SKM-1 treated with dmso at 0.1 percent for 144 hours (cell line): ENCODE measurements around the gene PIK3R5.

Experiments
- DNase-seq: peaks from one replicate; lab custom pipeline; 2025; ENCODE audit not compliant: unreplicated experiment; lab: John Stamatoyannopoulos, UW

PIK3R5 gene

DNA sequence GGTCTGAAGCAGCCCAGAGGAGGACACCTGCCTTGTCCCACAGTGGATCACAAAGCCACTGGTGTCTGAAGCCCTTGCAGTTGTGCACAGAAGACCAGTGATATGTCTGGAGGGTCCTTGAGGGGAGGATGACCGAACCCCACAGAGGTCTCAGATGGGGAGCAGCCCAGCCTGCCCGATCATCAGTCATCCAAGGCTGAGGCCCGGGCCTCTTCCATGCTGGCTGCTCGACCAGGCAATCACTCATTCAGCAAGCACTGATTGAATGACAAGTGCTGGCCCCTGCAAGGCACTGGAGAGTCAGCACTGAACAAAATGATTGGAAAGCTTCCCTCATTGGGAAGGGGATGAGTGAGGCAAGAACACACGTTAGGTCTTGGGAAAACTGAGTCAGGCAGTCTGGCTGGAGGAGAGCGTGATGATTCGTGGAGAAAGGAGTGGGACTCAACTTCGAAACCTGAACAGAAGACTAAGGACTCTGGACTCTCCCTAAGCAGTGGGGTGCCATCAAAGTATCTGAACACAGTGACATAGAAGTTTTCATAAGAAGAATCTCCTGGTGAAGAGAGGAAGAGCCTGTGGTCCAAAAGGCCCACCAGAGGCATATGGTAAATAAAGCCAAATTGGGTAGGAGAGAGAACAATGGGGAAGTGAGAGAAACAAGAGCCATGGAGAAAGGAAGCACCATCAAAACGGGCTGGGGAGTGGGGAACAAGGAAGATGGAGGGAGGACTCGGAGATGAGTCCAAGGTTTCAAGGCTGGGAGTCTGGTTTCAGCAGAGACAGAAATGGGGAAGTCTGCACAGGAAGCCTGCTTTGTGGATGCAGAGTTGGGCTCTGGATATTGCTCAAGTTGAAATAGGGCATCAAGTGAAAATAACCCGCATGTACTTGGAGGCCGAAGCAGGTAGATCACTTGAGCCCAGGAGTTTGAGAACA is 10.2 kb downstream of the PIK3R5 start:
- peak; percentile 69 for DNase-seq

DNA sequence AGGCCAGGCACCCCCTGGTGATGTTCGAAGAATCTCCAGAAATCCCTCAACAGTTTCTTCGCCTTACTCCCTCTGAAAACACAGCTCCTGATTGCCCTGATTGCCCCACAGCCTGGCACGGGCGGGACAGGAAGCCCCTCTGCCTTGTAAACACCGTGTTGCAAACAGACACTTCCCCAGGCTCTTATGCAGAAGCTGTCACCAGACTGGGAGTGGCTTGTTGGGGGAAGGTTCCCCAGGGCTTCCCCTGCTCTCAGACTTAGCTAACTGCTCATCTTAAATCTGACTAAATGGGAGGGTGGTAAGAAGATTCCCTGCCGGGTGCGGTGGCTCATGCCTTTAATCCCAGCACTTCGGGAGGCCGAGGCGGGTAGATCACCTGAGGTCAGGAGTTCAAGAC is 11.2 kb downstream of the PIK3R5 start:
- DNase-seq, result peak; percentile 66

DNA sequence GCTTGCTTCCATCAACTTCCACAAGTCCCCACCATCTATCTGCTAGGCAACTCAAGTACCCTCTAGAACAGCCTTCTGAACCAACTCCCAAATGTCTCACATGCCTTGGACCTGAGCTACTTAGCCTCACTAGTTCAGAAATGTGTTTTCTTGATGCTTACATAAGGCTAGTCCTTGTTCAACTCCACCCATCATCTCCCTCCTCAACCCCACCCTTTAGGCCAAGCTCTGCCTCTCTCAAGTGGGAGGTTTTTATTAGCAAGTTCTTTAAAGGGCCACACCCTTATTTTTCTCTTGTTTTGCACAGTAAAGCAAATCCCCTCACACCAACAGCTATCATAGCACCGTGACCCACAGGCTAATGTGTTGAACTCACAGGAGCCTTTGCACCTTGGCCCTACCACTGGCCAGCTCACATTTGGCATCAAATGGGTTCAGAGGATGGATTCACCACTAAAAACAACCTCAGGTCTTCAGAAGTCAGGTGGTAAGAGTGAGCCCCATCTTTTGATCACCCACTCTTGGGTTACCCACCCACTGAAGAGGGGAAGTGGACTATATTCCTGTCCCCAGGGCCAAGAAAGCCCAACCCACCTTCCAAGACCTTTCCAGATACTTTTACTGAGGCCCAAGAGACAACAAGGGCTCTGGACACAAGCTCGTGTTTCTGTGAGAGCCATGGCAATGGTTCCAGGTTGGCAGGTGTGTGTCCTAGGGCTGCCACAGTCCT is 12.2 kb downstream of the PIK3R5 start:
- no peak for DNase-seq

DNA sequence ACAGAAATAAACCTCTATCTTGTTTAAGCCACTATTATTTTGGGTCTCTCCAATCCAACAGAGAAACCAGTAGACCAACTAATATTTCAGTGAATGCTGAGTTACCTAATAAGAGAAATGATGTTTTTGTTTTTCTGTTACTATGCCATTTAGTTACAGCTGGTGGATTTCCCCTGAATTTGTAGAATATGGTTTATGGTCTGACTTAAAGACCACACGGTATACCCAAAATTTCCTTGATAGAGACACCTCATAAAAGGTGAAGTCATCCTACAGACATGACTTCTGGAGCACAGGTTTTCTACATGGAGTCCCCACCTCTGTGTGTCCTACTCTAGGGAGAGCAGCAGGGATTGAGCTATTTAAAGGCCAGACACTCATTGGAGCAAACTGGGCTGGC is 13.3 kb downstream of the PIK3R5 start:
- no peak for DNase-seq

DNA sequence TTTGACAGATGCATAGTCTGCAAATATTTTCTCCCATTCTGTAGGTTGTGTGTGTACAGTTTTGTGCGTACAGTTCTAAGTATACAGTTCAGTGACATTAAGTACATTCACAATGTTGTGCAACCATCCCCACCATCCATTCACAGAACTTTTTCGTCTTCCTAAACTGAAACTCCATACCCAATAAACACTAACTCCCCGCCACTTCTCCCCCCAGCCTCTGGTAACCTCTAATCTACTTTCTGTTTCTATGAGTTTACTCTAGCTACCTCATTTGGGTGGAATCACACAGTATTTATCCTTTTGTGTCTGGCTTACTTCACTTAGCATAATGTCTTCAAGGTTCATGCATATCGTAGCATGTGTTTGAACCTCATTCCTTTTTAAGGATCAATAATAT is 14.3 kb downstream of the PIK3R5 start:
- DNase-seq, result no peak

DNA sequence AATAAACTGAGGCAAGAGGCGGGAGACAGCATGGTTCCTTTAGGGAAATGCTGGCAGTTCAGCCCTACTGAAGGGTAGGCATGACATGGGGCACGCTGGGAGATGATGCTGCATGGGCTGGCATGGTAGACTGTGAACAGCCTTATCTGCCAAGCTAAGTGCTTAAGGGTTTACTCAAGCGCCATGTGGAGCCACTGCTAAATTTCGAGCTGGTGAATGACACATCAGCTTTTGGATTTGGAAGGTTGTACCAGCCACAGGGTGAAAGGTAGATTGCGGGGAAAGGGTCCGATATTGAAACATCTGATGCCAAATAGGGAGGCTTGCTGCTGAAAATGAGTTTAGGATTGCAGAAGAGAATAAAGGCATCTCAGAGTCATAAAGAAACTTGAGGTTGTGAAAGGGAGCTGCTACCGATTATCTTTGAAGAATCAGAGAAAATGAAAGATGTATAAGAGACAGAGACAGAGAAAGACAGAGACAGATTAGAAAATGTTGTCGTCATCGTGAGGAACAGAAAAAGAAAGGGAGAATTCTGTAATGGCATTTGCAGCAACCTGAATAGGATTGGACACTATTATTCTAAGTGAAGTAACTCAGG is 16.3 kb downstream of the PIK3R5 start:
- no peak for DNase-seq

DNA sequence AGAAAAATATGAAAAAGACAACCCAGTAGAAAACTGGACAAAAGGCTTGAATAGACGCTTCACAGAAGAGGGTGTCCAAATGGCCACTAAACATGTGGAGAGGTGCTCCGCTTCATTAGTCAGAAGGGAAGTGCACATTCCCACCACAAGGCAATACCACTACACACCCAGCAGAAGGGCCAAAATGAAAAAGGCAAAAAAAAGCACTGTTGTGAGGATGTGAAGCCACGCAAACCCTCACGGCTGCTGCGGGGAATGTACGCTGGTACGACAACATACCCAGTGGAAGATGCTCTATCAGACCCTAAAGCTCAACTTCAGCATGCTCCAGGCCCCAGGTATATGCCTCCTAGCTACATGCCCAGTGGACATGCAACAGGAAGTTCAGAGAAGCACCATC is 17.0 kb downstream of the PIK3R5 start:
- no peak for DNase-seq

DNA sequence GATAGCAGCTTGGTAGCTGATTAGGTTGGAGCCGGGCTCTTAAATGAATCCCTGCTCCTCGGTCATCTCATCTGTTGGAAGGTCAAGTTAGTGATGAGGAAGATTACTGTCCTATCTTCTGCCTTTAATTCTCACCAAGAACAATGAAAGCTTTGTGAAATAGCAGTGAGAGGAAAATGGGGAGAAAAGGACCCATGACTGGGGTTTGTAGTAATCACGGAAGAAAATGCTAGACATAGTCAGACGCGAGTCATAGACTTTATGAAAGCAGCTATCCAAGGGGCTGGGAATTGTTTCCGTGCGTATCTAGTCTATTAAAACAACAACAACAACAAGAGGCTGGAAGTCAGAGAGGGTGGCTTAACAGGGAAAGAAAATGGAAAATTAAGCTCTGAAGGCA is 18.3 kb downstream of the PIK3R5 start:
- no peak for DNase-seq

DNA sequence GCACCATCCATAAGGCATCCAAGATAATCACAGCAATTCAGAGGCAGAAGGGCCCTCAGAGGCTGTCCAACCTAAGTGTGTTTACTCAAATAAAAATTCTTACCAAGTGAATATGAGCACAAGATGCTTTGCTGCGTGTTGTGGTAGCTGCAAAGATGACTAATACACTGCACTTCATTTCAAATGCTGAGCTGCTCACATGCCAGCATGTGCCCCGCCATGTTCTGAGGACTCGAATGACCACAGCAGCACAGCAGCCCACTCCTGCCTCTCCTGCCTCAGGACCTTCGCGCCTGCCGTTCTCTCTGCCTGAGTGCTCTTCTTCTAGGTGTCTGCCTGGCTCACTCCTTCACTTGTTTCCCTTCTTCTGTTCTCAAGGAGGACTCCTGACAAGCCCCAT is 19.0 kb downstream of the PIK3R5 start:
- DNase-seq, result no peak

DNA sequence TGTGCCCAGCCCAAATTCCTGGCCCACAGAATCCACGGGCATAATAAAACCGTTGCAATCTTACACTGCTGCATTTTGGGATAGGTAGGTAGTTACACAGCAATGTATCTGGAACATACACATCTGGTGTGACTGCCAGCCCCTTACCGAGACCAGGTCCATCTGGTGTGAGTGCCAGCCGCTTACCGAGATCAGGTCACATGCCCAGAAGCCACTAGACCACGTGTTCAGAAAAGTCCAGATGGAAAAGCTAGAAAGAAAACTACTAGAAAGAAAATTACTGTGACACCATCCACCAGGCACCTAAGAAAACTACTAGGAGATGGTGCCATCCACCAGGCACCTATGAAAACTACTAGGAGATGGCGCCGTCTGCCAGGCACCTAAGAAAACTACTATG is 19.4 kb downstream of the PIK3R5 start:
- no peak for DNase-seq

DNA sequence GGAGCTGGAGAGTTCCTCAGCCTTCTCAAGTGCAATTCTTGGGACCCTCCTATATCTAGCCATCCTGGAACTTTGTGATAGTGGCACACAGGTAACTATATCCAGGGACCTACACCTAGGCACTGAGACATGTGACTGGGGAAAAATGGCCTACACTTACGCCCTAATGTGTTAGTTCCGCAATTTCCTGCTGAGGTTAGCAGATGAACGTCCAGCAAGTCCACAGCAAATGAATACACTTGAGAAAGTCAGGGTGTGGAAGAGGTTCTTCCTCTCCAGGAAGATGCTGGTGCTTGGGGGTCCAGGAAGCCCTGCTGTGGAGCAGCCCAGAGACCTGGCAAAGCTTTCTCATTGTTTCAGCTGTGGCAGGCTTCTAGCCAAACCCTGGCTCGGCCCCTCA is 20.8 kb downstream of the PIK3R5 start:
- no peak for DNase-seq

DNA sequence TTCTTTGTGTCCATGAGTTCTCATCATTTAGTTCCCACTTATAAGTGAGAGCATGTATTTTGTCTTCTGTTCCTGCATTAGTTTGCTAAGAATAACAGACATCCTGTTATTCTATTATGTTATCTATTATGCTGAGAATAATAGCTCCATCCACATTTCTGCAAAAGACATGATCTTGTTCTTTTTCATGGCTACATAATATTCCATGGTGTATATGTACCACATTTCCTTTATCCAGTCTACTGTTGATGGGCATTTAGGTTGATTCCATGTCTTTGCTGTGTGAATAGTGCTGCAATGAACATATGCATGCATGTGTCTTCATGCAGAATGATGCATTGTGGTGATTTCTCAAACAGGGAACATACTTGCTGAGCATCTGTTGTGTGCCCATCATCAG is 21.4 kb downstream of the PIK3R5 start:
- no peak for DNase-seq

DNA sequence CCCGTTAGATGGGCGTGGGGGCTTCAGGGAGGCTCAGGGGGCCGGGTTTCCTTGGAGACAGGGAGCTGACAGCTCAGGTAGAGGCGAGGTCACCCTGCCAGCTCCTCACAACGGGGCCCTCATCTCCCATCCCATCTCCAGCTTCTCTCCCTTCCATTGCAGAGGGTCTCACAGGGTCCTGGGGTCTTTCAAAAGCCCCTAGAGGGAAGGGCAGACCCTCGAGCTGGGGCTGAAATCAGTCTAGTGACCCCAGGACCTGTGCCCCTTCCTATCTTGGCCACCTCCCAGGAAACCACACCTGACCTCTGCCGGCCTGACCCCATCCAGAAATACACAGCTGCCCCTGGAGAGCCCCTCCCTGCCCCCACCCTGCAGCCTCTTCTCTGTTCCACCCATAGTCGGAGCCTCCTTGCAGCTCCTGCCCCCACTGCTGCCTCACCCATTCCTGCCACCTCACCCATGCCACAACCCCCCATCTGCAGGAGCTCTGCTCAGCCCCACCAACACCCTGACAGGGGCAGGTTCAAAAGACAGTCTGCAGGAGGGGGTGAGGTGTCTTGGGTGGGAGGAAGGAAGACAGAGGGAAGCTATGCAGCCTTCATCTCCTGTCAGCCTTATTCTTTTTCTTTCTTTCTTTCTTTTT is 23.4 kb downstream of the PIK3R5 start:
- DNase-seq, result no peak

DNA sequence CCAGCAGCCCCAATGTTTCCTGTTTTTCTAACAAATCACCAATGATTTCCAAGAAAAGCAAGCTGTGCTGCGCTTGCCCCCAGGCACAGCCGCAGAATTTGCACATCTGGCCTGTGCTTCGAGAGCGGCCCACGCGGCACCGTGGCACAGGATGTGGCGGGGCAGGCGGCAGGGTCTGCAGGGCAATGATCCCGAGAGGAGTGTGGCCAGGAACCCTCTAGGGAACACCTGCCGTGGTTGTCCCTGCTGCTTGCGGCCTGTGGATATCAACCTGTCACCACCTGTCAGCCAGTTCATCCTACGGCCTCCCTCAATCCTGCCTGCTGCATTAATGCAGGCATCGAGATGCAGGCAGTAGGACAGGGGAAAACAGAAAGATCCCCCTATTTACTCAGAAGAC is 24.0 kb downstream of the PIK3R5 start:
- DNase-seq, result no peak

DNA sequence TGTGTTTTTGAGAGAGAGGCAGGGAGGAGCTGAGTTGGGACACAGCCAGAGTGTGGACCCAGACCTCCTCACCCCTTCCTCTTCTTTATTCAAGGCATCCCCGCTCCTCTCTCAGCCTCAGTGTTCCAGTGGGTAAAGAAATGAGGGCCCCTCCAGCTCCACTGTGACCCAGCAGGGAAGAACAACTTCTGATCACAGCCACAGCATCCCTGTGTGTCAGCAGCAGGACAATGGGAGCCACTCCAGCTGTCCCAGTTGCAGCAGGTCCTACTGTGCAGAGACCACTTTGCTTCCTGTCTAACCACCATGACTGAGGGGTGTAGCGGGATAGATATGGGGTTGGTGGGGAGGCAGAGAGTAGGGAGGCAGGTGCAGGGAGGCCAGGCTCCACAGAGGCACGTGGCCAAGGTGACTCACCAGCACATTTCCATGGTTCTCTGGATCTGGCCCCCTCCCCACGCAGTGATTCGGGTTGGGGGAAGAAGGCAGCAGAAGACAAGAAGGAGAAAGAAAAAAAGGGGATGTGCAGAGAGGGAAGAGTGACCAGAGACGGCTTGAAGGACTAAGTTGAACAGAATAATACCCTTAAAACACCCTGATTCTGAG is 24.5 kb downstream of the PIK3R5 start:
- DNase-seq, result no peak

DNA sequence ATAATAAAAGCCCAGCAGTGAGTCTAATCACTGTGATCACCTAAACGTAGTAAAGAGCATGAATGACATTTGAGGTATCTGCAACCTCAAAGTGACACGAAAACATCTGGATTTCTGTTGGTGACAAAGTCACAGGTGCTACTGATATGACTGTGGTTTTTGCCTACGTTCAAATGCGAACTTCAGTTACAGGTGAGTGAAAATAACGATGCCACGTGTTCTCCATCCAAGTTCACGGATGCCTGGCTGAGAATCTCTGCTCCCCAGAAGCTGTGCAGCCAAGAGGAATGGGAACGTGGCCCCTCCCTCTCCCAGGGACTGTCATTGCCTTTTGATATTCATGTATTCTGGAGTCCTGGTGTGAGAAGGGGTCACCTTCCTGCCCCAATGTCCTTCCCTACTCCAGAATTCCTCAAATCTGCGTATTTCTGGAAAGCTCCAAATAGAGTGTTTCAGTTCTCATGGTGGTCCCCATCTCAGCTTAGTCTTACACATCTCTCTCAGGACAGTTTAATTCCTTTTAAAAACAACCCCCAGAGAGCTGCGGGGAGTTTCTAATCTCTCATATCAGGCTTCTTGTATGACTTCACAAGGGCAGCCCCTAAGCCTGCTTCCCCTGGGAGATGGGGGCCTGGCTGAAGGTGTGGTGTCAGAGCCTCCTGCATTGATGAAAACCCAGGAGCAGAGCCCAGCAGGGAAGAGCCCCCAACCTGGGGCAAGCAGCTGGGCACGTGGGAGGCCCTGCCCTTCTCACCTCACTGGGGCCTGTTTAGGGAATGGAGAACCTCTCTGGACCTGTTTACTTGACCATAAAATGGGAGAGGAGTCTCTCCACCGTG is 25.8 kb downstream of the PIK3R5 start:
- no peak for DNase-seq

DNA sequence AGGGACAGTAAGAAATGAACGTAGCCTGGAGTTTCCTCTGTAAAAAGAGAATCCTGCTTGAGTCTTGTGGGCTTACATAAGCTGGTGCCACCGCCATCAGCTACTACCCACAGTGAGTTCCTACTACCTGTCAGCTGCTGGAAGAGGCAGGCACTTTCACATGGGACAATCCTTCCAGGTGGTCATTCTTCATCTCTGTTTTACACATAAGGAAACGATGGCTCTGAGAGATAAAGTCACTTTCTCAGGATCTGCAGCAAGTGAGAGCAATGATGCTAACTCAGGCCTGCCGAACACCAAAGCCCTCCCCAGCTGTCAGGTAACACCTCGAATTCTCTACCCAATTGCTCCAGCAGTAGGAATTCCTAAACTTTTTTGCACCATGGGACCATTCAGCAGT is 26.6 kb downstream of the PIK3R5 start:
- DNase-seq, result no peak

DNA sequence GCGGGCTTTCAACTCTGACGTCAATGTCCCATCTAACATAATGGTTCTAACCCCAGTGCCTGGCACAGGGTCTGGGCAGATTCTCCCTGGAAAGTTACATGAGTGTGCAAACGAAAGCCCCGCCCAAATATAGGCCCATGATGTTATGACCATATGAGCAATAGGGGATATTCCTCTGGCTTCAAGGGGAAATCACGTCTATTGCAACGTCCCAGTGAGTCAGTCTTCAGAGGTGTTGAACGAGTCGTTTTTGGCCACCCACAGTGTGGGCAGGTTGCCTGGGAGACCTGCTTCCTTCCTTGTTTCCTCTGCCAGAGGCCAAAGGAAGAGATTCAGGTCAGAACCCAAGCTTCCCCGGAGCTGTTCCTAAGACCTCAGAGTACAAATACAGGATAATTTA is 30.3 kb downstream of the PIK3R5 start:
- peak; percentile 38 for DNase-seq

DNA sequence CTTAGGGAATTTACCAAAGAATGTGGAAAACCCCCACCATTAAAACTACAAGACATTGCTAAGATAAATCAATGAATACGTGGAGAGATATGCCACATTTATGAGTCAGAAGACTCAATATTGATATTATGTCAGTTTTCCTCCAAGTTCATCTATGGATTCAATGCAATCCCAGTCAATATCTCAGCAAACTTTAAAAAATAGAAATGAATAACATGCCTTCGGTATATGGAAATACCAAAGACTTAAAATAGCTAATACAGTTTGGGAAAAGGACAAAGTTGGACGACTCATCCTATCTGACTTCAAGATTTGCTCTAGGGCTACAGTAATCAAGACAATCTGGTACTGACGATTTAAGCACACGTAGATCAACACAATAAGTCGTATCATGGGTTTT is 31.2 kb downstream of the PIK3R5 start:
- no peak for DNase-seq

DNA sequence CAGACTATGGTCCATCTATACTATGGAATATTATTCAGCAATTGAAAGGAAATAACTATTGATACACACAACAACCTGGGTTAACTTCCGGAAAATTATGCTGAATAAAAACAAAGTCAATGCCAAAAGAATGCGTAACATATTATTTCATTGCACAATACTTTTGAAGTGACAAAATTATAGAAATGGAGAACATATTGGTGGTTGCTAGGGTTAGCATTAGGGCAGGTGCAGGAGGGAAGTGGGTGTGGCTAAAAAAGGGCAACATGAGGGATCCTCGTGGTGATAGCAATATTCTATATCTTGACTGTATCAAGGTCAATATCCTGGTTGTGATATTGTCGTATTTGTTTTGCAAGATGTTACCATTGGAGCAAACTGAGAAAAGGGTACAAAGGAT is 34.9 kb downstream of the PIK3R5 start:
- no peak for DNase-seq
